GM19324 (cell line): Measurements from ENCODE around the gene ZNF398.
A peak's percentile ranks its signal among the peaks of the same experiment; 100 is the strongest.

Source experiments
- ATAC-seq: cut with Tn5 transposase; IDR thresholded peaks from one replicate; pipeline ENCODE4 v1.9.1; 2021; ENCODE audit warnings: mild to moderate bottlenecking, moderate library complexity; ENCODE audit not compliant: unreplicated experiment, low FRiP score

The ZNF398 gene

DNA sequence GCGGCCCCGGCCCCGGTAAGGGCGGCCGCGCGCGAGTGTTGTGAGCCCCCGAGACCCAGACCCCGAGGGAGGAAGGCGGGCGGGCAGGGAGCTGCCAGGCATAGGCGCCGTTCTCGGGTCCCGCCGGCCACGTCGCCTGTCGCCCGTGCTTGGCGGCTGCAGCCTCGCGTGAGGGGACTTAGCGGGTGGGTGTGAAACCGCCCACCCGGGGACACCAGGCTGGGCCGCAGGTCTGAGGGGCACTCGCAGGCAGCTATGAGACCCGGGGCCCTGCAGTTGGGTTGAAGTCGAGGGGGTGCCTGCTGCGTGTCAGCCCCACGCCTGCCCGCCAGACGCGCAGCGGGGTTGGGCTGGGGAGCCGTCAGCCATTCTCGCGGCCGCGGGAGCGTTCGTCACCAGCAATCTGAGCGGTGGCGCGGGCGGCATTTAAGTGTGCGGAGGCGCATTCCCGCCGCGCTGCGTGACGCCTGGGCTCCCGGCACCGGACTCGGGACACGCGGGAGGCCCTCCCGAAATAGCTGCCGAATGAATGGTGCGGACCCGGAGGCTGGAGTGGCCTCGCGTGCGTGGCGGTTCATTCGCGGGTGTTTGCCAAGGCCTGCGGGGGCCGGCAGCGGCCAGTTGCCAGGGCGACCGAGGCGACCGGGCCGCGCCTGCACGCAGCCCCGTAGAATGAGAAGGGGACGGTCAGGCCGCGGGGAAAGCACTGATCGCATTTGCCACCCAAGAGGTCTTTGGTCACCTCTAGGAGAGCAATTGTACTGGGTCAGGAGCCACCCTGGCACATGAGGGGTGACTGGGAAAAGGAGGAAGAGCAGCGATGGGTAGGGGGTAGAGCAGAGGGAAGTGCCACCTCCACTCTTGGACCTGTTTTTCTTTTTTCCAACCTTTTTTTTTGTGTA is 750 bp downstream of the ZNF398 start:
- peak; percentile 41 for ATAC-seq

GRCh38 chr7:149150981-149151380 is 3.7 kb downstream of the ZNF398 start:
- no peak for ATAC-seq

DNA sequence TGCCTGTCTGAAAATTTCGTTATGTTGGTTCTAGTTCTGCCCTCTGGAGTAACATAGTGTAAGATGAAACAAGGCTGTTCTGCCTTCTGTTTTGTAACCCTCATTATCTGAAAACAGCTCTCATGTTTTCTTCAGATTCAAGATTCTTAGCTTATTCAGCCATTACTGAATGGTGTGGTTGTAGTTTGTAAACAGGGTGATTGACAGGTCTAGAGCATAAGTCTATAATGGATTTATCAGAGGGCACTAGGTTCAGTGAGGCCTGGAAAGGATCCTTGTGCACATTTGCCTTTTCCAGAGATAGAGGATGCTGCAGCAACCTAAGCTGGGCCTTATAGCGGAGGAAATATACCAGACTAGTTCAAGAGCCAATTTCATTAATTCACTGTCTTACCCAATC is 6.1 kb downstream of the ZNF398 start:
- no peak for ATAC-seq

- ATAC-seq: no peak
Measured at GRCh38 chr7:149154056-149154455, 6.8 kb downstream of the ZNF398 start.

GRCh38 chr7:149156898-149157297 is 9.6 kb downstream of the ZNF398 start:
- ATAC-seq: no peak

GRCh38 chr7:149161241-149161848 is 14.1 kb downstream of the ZNF398 start:
- no peak for ATAC-seq

DNA sequence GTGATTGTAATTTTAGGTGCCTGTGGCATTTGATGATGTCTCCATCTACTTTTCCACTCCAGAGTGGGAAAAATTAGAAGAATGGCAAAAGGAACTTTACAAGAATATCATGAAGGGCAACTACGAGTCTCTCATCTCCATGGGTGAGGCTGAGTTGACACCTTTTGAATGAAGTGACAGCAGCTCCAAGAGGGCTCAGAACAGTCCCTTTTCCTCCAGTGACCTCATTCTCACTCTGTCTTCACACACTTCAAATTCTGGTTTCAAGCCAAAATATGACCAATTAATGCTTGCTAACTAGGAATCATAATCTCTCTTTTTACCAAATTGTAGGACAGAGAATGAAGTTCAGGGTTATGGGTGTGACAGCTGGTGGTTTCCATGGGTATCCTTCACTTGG is 18.9 kb downstream of the ZNF398 start:
- no peak for ATAC-seq

- ATAC-seq: no peak
Measured at GRCh38 chr7:149166630-149167352, 19.5 kb downstream of the ZNF398 start.

DNA sequence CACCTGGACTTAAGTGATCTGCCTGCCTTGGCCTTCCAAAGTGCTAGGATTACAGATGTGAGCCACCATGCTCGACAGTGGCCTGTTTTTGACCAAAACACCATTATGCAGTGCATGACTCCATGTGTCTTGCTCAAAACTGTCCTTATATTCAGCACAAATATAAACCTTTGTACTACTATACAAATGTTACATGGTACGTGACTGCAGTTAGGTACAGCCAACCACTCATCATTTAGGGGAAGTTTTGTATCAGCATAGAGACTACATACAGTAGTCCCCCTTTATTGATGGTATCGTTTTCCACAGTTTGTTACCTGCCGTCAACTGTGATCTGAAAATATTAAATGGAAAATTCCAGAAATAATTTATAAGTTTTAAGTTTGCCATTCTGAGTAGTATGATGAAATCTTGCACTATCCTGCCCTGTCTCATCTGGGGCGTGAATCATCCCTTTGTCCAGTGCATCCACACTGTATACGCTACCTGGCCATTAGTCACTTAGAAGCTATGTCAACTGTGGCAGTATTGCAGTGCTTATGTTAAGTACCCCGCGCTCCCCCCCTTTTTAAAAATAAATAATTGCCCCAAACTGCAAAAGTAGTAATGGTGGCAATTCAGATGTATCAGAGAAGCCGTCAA is 24.8 kb downstream of the ZNF398 start:
- ATAC-seq: no peak

DNA sequence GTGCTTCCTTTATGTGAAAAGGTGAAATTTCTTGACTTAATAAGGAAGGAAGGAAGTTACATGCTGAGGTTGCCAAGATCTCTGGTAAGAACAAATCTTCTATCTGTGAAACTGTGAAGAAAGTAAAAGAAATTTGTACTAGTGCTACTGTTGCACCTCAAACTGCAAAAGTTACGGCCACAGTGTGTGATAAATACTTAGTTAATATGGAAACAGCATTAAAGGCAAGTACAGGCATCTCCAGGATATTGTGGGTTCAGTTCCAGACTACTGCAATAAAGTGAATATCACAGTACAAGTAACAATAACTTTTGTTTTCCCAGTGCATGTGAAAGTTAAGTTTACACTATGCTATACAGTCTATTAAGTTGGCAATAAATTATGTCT is 25.3 kb downstream of the ZNF398 start:
- no peak for ATAC-seq

DNA sequence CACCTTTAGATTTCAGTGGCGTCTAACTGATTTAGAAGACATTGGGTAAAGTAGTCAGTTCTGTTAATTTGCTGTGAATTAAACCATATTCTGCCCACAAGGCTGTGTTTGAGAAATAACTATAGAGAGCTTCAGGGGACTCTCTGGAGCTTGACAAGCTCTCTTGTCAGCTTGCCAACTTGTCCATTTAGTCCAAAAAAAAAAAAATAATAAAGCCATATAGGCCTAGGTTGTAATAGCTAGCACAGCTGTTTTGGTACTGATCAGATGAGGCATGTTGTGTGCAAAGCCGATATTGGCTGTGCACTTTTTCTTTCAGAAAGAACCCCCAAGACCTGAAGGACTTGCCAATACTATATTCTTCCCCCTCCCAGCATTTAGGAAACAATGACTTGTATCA is 27.9 kb downstream of the ZNF398 start:
- no peak for ATAC-seq

DNA sequence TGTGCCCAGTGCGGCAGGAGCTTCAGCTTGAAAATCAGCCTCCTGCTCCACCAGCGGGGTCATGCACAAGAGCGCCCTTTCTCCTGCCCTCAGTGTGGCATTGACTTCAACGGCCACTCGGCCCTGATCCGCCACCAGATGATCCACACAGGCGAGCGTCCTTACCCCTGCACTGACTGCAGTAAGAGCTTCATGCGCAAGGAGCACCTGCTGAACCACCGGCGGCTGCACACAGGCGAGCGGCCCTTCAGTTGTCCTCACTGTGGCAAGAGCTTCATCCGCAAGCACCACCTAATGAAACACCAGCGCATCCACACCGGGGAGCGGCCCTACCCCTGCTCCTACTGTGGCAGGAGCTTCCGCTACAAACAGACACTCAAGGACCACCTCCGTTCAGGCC is 32.0 kb downstream of the ZNF398 start:
- no peak for ATAC-seq

- no peak for ATAC-seq
Measured at GRCh38 chr7:149180722-149181449, 33.6 kb downstream of the ZNF398 start.

- no peak for ATAC-seq
Measured at GRCh38 chr7:149181450-149181790, 34.2 kb downstream of the ZNF398 start.

- ATAC-seq: no peak
Measured at GRCh38 chr7:149184274-149184673, 37.0 kb downstream of the ZNF398 start.

GRCh38 chr7:149188213-149188612 is 41.0 kb downstream of the ZNF398 start:
- no peak for ATAC-seq

DNA sequence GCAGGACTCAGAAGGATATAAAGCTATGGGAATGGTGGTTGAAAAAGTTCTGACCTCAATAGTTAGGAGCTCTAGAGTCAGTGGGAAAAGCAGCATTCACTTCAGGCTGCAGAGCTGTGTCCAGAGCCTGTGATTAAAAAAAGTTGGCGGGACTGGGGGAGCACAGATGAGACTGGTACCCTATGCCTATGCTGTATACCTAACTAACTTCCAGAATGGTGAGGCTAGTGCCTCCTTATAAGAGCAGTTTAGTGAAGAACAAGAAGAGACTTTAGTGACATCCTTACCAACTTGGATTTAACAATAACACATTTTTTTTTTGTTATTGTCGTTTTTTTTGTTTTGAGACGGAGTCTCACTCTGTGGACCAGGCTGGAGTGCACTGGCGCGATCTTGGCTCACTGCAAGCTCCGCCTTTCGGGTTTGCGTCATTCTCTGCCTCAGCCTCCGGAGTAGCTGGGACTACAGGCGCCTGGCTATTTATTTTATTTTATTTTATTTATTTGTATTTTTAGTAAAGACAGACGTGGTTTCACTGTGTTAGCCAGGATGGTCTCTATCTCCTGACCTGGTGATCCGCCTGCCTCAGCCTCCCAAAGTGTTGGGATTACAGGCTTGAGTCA is 41.5 kb downstream of the ZNF398 start:
- ATAC-seq: no peak

DNA sequence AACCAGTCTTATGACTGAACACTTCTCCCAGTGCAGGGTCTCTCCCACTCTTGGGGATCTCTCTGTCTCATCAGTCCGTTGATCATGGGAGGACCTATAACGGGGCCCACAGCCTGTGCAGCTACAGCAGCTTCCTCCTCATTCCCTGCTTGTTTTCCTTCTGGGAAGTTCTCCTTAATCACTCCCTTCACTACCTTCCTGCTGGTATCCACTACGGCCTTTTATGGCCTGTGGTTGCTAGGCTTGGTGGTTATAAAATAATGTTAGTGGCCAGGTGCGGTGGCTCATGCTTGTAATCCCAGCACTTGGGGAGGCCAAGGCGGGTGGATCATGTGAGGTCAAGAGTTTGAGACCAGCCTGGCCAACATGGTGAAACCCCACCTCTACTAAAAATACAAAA is 44.6 kb downstream of the ZNF398 start:
- ATAC-seq: no peak

DNA sequence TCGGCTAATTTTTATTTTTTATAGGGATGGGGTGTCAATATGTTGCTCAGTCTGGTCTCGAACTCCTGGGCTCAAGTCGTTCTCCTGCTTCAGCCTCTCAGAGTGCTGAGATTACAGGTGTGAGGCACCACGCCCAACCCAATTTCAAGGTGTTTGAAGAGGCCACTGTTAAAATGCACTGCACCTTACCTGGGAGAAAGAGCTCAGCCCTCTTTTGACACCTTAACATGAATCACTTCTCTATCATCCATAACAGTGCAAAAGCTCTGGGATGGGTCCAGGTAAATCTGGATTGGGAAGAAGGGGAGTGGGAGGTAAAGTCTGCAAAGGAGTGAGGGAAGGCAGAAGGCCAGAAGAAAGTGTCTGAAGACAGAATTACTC is 47.5 kb downstream of the ZNF398 start:
- ATAC-seq: no peak
